Vagina (tissue), 2 donors: Measurements from ENCODE around the gene IGSF5.

Experiments
- POLR2A ChIP-seq, 2 donors: fragments of 450-650 bp; IDR thresholded peaks; one replicate each; pipeline ENCODE4 v1.6.1; 2017; ENCODE audit warnings: antibody characterized with exemption in 2 of 2, mild to moderate bottlenecking in 2 of 2, moderate library complexity in 2 of 2
- TF ChIP-seq, protein P1 (sequence below), 3 experiments: fragments of 450-650 bp in 2 of 3; fragments of 200-600 bp in 1 of 3; sonication (generic) in 1 of 3; IDR thresholded peaks; one replicate each; pipeline ENCODE4 v1.5.1; 2017 to 2019; ENCODE audit warnings: antibody characterized with exemption in 3 of 3, mild to moderate bottlenecking in 2 of 3, moderate library complexity in 2 of 3

DNA sequence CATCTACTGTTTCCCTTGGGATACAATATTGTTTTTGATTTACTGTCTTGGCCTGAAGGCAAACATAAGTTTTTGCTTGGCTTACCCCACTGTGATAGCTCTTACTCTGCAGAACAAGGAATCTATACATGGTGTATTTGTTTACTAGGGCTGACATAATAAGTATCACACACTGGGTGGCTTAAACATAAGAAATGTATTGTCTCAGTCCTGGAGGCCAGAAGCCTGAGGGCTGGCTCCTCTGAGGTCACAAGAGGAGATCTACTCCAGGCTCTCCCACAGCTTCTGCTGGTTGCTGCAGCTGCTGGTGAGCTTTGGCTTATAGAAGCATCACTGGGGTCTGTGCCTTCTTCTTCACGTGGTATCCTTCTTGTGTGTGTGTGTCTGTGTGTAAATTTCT lies 30.7 kb upstream of the IGSF5 start:
- TF ChIP-seq, protein P1, sequence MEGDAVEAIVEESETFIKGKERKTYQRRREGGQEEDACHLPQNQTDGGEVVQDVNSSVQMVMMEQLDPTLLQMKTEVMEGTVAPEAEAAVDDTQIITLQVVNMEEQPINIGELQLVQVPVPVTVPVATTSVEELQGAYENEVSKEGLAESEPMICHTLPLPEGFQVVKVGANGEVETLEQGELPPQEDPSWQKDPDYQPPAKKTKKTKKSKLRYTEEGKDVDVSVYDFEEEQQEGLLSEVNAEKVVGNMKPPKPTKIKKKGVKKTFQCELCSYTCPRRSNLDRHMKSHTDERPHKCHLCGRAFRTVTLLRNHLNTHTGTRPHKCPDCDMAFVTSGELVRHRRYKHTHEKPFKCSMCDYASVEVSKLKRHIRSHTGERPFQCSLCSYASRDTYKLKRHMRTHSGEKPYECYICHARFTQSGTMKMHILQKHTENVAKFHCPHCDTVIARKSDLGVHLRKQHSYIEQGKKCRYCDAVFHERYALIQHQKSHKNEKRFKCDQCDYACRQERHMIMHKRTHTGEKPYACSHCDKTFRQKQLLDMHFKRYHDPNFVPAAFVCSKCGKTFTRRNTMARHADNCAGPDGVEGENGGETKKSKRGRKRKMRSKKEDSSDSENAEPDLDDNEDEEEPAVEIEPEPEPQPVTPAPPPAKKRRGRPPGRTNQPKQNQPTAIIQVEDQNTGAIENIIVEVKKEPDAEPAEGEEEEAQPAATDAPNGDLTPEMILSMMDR (IDR thresholded peaks at IDR 0.05) = no peak
- TF ChIP-seq POLR2A (IDR thresholded peaks at IDR 0.05) = no peak
